ENCODE results near the gene PMIS2. TPM values are rescaled to one million over a fixed set of nuclear protein-coding genes. Genes with fewer than 3 reads are reported as not detected.

Gene PMIS2
- total RNA-seq, 1 donor from 2014 or later, result not detected

GRCh38 chr19:35560677-35561076 is 25.3 kb upstream of the PMIS2 start:
- Mint-ChIP-seq H3K4me1 (peaks cover 5% of the 10 kb centered on the region), H3K4me3 (no peak overlapping the region), H3K9me3 (no peaks in the 10 kb centered on the region), H3K27ac (no peak overlapping the region), H3K27me3 (peaks cover 30% of the 10 kb centered on the region), H3K36me3 (ENCODE audit: low read depth) (no peaks in the 10 kb centered on the region)
- intact Hi-C loops (cut with micrococcal nuclease), result no loop called here
- DNase-seq, result no peak

- no peak for DNase-seq
- no peaks in the 10 kb centered on the region for H3K36me3 Mint-ChIP-seq (ENCODE audit: low read depth)
- no peak overlapping the region for H3K4me3 Mint-ChIP-seq
These were observed 24.5 kb upstream of the PMIS2 start for GRCh38 chr19:35561436-35561835.

GRCh38 chr19:35562336-35562735 is 23.6 kb upstream of the PMIS2 start:
- H3K4me3 Mint-ChIP-seq, result no peak overlapping the region
- H3K27ac Mint-ChIP-seq, result no peak overlapping the region
- intact Hi-C loops (cut with micrococcal nuclease), result no loop called here
- H3K27me3 Mint-ChIP-seq, result peaks cover 29% of the 10 kb centered on the region
- DNase-seq, result no peak
- H3K9me3 Mint-ChIP-seq, result no peaks in the 10 kb centered on the region
- no peaks in the 10 kb centered on the region for H3K36me3 Mint-ChIP-seq (ENCODE audit: low read depth)
- H3K4me1 Mint-ChIP-seq, result peaks cover 2% of the 10 kb centered on the region

More at GRCh38 chr19:35561436-35561835, 24.5 kb upstream of the PMIS2 start:
- peaks cover 28% of the 10 kb centered on the region for H3K27me3 Mint-ChIP-seq
- no peak overlapping the region for H3K27ac Mint-ChIP-seq
- H3K9me3 Mint-ChIP-seq, result no peaks in the 10 kb centered on the region
- intact Hi-C loops (cut with micrococcal nuclease), result no loop called here
- H3K4me1 Mint-ChIP-seq, result peaks cover 5% of the 10 kb centered on the region

- H3K27ac Mint-ChIP-seq, result no peak overlapping the region
- H3K4me1 Mint-ChIP-seq, result peaks cover 2% of the 10 kb centered on the region
- peaks cover 29% of the 10 kb centered on the region for H3K27me3 Mint-ChIP-seq
- DNase-seq, result no peak
- H3K4me3 Mint-ChIP-seq, result no peak overlapping the region
- H3K36me3 Mint-ChIP-seq (ENCODE audit: low read depth), result no peaks in the 10 kb centered on the region
- no peaks in the 10 kb centered on the region for H3K9me3 Mint-ChIP-seq
- intact Hi-C loops (cut with micrococcal nuclease), result no loop called here
These were observed 23.2 kb upstream of the PMIS2 start for GRCh38 chr19:35562776-35563175.

- DNase-seq, result no peak
- H3K4me1 Mint-ChIP-seq, result no peaks in the 10 kb centered on the region
- no peaks in the 10 kb centered on the region for H3K36me3 Mint-ChIP-seq (ENCODE audit: low read depth)
- intact Hi-C loops (cut with micrococcal nuclease), result no loop called here
- no peaks in the 10 kb centered on the region for H3K9me3 Mint-ChIP-seq
- no peak within 1 kb of the TSS for H3K4me3 Mint-ChIP-seq
- H3K27me3 Mint-ChIP-seq, result peaks cover 28% of the 10 kb centered on the region
- no peak within 1 kb of the TSS for H3K27ac Mint-ChIP-seq
These were observed 22.7 kb upstream of the PMIS2 start, which contains the start of gene ATP4A for GRCh38 chr19:35563207-35563829. Gene ATP4A (minus strand): TSS chr19:35563658. CDS start chr19:35563629, 29 bp downstream.

- no peaks in the 10 kb centered on the region for H3K36me3 Mint-ChIP-seq (ENCODE audit: low read depth)
- H3K27me3 Mint-ChIP-seq, result peaks cover 14% of the 10 kb centered on the region
- no peaks in the 10 kb centered on the region for H3K4me1 Mint-ChIP-seq
- no peaks in the 10 kb centered on the region for H3K9me3 Mint-ChIP-seq
- H3K27ac Mint-ChIP-seq, result no peak overlapping the region
- no peak overlapping the region for H3K4me3 Mint-ChIP-seq
- intact Hi-C loops (cut with micrococcal nuclease), result no loop called here
- DNase-seq, result no peak
These were observed 20.7 kb upstream of the PMIS2 start for GRCh38 chr19:35565016-35565856.

GRCh38 chr19:35566738-35567137 is 19.2 kb upstream of the PMIS2 start:
- intact Hi-C loops (cut with micrococcal nuclease), result no loop called here
- Mint-ChIP-seq H3K9me3 (no peaks in the 10 kb centered on the region), H3K27me3 (peaks cover 15% of the 10 kb centered on the region), H3K4me3 (no peak overlapping the region), H3K36me3 (ENCODE audit: low read depth) (no peaks in the 10 kb centered on the region), H3K27ac (no peak overlapping the region), H3K4me1 (peaks cover 2% of the 10 kb centered on the region)
- no peak for DNase-seq

GRCh38 chr19:35569281-35569781 is 16.6 kb upstream of the PMIS2 start:
- Mint-ChIP-seq H3K36me3 (ENCODE audit: low read depth) (no peaks in the 10 kb centered on the region), H3K4me1 (peaks cover 2% of the 10 kb centered on the region), H3K27ac (no peak overlapping the region), H3K4me3 (no peak overlapping the region), H3K27me3 (peaks cover 19% of the 10 kb centered on the region), H3K9me3 (no peaks in the 10 kb centered on the region)
- intact Hi-C loops (cut with micrococcal nuclease), result no loop called here
- DNase-seq, result no peak

- DNase-seq, result no peak
- intact Hi-C loops (cut with micrococcal nuclease), result no loop called here
- H3K9me3 Mint-ChIP-seq, result peaks cover 12% of the 10 kb centered on the region
These were observed 14.5 kb upstream of the PMIS2 start for GRCh38 chr19:35571406-35571965.

GRCh38 chr19:35577918-35578317 is 8.1 kb upstream of the PMIS2 start:
- no peak overlapping the region for H3K27ac Mint-ChIP-seq
- H3K4me1 Mint-ChIP-seq, result no peaks in the 10 kb centered on the region
- H3K36me3 Mint-ChIP-seq (ENCODE audit: low read depth), result peaks cover 6% of the 10 kb centered on the region
- H3K9me3 Mint-ChIP-seq, result peaks cover 18% of the 10 kb centered on the region
- no peak for DNase-seq
- intact Hi-C loops (cut with micrococcal nuclease), result no loop called here
- peaks cover 6% of the 10 kb centered on the region for H3K27me3 Mint-ChIP-seq
- no peak overlapping the region for H3K4me3 Mint-ChIP-seq

More at GRCh38 chr19:35571406-35571965, 14.5 kb upstream of the PMIS2 start:
- Mint-ChIP-seq H3K4me3 (no peak overlapping the region), H3K36me3 (ENCODE audit: low read depth) (no peaks in the 10 kb centered on the region), H3K4me1 (peaks cover 2% of the 10 kb centered on the region), H3K27ac (no peak overlapping the region), H3K27me3 (peaks cover 19% of the 10 kb centered on the region)

GRCh38 chr19:35578707-35579106 is 7.3 kb upstream of the PMIS2 start:
- no peak overlapping the region for H3K4me3 Mint-ChIP-seq
- no peak overlapping the region for H3K27ac Mint-ChIP-seq
- intact Hi-C loops (cut with micrococcal nuclease), result no loop called here
- peaks cover 6% of the 10 kb centered on the region for H3K36me3 Mint-ChIP-seq (ENCODE audit: low read depth)
- H3K4me1 Mint-ChIP-seq, result no peaks in the 10 kb centered on the region
- DNase-seq, result no peak
- H3K9me3 Mint-ChIP-seq, result peaks cover 18% of the 10 kb centered on the region
- peaks cover 3% of the 10 kb centered on the region for H3K27me3 Mint-ChIP-seq

- H3K27me3 Mint-ChIP-seq, result peaks cover 12% of the 10 kb centered on the region
- H3K9me3 Mint-ChIP-seq, result no peaks in the 10 kb centered on the region
- H3K4me1 Mint-ChIP-seq, result no peaks in the 10 kb centered on the region
- intact Hi-C loops (cut with micrococcal nuclease), result no loop called here
- no peak overlapping the region for H3K27ac Mint-ChIP-seq
- H3K4me3 Mint-ChIP-seq, result no peak overlapping the region
- H3K36me3 Mint-ChIP-seq (ENCODE audit: low read depth), result no peaks in the 10 kb centered on the region
- DNase-seq, result no peak
These were observed 3.2 kb upstream of the PMIS2 start for GRCh38 chr19:35582760-35583159.

GRCh38 chr19:35587321-35587720 is 1.3 kb downstream of the PMIS2 start:
- intact Hi-C loops (cut with micrococcal nuclease), result no loop called here
- peaks cover 11% of the 10 kb centered on the region for H3K27me3 Mint-ChIP-seq
- H3K36me3 Mint-ChIP-seq (ENCODE audit: low read depth), result no peaks in the 10 kb centered on the region
- H3K4me3 Mint-ChIP-seq, result no peak overlapping the region
- no peaks in the 10 kb centered on the region for H3K9me3 Mint-ChIP-seq
- H3K27ac Mint-ChIP-seq, result no peak overlapping the region
- H3K4me1 Mint-ChIP-seq, result no peaks in the 10 kb centered on the region
- DNase-seq, result no peak

GRCh38 chr19:35590875-35591274 is 4.9 kb downstream of the PMIS2 start:
- H3K27me3 Mint-ChIP-seq, result peaks cover 4% of the 10 kb centered on the region
- intact Hi-C loops (cut with micrococcal nuclease), result loop anchor here (5.0 kb wide), 1 partner anchor 44 kb away; the partner anchor contains the start of gene TMEM147
- no peaks in the 10 kb centered on the region for H3K36me3 Mint-ChIP-seq (ENCODE audit: low read depth)

More at GRCh38 chr19:35590875-35591274, 4.9 kb downstream of the PMIS2 start:
- no peak overlapping the region for H3K27ac Mint-ChIP-seq
- no peak for DNase-seq
- H3K9me3 Mint-ChIP-seq, result no peaks in the 10 kb centered on the region
- H3K4me1 Mint-ChIP-seq, result no peaks in the 10 kb centered on the region
- no peak overlapping the region for H3K4me3 Mint-ChIP-seq

Data from activated CD4-positive, alpha-beta T cell treated with anti-CD3 and anti-CD28 coated beads, Interleukin-2, amount 10 ng/mL, durations not matched to agents 24 days and 14 days (primary cell).